Epithelial cell of proximal tubule (primary cell): ENCODE measurements around the gene SPRY1. TPM values are rescaled to one million over a fixed set of nuclear protein-coding genes. Genes with fewer than 3 reads are reported as not detected.

Source experiments
- DNase-seq: peaks from one replicate; pipeline ENCODE4 v3.0.0-alpha.2; 2011; ENCODE audit warnings: low read depth
- H3K4me3 ChIP-seq: 2 replicates; pipeline ENCODE4 v1.5.1; 2011; ENCODE audit warnings: low read depth, mild to moderate bottlenecking, low read length
- total RNA-seq: library from RNA; depleted of rRNA; stranded (reverse); fragments of >200 nt; gene quantifications from 2 replicates; pipeline ENCODE4 v1.2.3, GENCODE V29; 2015
- TF ChIP-seq, protein P1 (sequence below): conservative IDR thresholded peaks from 2 replicates; pipeline ENCODE4 v1.5.1; 2012; ENCODE audit warnings: low read depth, mild to moderate bottlenecking, low read length

Gene SPRY1
- total RNA-seq, 1 donor from 2014 or later = 14.8 TPM

DNA sequence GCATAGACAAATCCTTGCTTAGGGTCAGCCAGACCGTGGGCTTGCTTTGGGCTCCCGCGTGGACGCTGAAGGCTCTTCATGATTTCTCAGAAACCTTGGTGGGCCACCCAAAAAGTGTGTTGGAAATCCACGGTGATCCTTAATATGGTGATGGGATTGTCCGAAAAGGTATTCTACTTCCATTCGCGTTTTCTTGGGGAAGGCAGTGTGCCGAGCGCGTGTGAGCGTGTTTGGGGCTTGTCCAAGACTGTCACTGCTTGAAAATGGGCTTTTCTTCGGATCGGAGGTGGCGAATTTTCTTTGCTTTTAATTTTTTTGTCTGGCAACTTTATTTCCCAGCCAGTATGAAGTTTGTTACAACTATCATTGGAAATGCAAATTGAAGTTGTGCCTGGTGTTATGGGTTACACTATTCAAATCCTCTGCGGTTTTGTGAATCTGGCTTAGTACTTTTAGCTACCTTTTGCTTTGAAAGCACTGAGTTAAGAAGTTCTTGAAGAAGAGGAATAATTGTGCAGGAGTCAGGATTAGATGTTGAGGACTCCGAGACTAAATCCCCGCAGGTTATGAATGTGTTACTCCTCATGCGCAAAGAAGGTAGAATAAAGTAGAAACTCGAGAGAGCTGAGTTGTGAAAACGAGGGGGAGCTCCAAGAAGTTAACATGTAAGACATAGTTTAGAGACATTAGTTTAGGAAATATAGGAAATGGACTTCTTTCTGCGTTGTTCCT lies 3.2 kb downstream of the SPRY1 start:
- TF ChIP-seq, protein P1, sequence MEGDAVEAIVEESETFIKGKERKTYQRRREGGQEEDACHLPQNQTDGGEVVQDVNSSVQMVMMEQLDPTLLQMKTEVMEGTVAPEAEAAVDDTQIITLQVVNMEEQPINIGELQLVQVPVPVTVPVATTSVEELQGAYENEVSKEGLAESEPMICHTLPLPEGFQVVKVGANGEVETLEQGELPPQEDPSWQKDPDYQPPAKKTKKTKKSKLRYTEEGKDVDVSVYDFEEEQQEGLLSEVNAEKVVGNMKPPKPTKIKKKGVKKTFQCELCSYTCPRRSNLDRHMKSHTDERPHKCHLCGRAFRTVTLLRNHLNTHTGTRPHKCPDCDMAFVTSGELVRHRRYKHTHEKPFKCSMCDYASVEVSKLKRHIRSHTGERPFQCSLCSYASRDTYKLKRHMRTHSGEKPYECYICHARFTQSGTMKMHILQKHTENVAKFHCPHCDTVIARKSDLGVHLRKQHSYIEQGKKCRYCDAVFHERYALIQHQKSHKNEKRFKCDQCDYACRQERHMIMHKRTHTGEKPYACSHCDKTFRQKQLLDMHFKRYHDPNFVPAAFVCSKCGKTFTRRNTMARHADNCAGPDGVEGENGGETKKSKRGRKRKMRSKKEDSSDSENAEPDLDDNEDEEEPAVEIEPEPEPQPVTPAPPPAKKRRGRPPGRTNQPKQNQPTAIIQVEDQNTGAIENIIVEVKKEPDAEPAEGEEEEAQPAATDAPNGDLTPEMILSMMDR = peak; percentile 0
- no peak for DNase-seq
- H3K4me3 ChIP-seq = peak overlapping the region; percentile 79

DNA sequence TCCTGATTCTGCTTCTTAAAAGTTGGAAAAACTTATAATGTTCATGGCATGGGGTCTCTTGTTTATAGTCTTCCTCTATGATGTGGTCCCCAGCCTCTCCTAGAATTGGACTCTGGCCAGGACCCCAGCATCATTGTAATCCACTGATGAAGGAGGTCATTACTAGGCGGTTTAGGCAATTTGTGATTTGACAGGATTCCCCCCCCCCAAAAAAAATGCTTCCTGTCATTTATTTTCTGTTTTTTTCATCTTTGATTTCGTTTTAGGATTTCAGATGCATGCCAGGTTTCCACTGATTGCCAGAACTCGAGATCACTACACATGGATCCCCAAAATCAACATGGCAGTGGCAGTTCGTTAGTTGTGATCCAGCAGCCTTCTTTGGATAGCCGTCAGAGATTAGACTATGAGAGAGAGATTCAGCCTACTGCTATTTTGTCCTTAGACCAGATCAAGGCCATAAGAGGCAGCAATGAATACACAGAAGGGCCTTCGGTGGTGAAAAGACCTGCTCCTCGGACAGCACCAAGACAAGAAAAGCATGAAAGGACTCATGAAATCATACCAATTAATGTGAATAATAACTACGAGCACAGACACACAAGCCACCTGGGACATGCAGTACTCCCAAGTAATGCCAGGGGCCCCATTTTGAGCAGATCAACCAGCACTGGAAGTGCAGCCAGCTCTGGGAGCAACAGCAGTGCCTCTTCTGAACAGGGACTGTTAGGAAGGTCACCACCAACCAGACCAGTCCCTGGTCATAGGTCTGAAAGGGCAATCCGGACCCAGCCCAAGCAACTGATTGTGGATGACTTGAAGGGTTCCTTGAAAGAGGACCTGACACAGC lies 4.9 kb downstream of the SPRY1 start:
- TF ChIP-seq, protein P1 = no peak
- peak overlapping the region; percentile 79 for H3K4me3 ChIP-seq
- DNase-seq = no peak

DNA sequence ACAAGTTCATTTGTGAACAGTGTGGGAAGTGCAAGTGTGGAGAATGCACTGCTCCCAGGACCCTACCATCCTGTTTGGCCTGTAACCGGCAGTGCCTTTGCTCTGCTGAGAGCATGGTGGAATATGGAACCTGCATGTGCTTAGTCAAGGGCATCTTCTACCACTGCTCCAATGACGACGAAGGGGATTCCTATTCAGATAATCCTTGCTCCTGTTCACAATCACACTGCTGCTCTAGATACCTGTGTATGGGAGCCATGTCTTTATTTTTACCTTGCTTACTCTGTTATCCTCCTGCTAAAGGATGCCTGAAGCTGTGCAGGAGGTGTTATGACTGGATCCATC lies 5.5 kb downstream of the SPRY1 start:
- H3K4me3 ChIP-seq = no peak overlapping the region
- TF ChIP-seq, protein P1 = no peak
- DNase-seq = no peak

DNA sequence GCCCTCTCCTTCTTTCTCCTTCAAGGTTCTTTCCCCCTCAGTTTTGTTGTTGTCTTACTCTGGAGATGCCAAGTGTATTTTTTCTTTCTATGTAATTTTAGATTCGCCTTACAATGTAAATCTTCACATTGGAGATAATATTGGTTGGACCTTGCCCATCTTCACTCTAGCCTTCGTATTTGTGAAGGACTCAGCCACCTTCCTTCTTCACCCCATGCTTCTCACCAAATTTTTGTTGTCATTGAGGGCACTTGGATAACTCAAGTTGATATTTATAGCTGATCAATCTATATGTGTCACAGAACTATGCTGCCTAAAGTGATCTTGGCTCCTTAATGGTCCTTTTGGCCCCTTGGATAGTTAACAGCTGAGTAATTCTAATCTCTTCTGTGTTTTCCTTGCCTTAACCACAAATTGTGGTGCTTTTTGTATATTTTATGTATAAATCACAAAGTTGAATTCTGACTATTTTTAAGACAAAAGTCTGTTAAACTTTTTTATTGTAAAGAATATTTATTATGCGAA lies 6.5 kb downstream of the SPRY1 start:
- no peak overlapping the region for H3K4me3 ChIP-seq
- DNase-seq = no peak
- TF ChIP-seq, protein P1 = no peak

DNA sequence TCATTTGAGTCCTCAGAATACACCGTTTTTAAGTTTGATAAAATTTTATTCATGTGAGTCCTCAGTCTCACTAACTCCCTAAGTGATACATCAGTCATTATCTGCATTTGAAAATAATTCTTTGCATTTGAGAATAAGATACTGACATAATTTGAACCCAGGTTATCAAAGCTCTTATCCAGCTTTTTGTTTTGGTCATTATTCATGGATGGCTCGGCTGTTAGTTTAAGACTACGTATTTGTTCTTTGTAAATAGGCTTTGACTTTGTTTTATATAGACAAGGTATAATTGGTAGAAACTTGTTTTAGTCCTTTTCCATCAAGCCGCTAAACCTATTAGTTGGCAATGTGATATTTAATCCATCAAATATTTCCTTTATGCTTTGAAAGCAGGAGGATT lies 7.9 kb downstream of the SPRY1 start:
- no peak for DNase-seq
- H3K4me3 ChIP-seq = no peak overlapping the region
- TF ChIP-seq, protein P1 = no peak

DNA sequence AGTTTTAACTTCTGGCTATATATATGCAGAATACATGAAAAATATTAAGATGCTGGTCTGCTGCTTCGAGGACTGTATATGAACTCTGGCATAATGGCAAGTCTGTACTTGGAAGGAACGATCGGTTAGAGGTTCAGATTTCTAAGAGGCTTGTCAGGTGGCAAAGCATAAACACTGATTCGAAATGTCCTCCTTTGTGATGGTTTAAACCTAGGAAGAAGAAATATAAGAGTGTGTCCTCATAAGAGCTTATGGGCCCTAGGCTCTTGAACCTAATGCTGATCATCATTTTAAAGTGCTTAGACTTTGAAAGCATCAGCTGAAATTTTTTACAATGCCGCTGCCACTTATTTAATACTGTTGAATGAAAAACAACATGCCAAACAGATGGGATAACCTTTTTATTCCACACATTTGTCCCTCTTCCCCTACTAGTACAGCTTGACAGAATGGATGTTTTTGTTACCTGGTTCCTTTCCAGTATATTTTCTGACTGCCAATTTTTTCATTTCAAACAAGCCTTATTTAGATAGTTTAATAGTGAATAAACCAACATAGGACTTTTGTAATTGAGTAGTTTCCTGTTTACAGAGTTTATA lies 8.8 kb downstream of the SPRY1 start:
- TF ChIP-seq, protein P1 = no peak
- DNase-seq = no peak
- H3K4me3 ChIP-seq = no peak overlapping the region
